DND-41 (cell line): Measurements from ENCODE around the gene NAGPA.

Experiments used
- EZH2 ChIP-seq: IDR thresholded peaks from 3 replicates; pipeline ENCODE4 v1.6.1; 2012; ENCODE audit warnings: borderline replicate concordance, low read depth, mild to moderate bottlenecking, moderate library complexity, low read length, inconsistent platforms; ENCODE audit not compliant: severe bottlenecking
- TF ChIP-seq, protein P1 (sequence below): IDR thresholded peaks from 2 replicates; pipeline ENCODE4 v1.5.1; 2012; ENCODE audit warnings: borderline replicate concordance, low read length, moderate library complexity, mild to moderate bottlenecking; ENCODE audit not compliant: poor library complexity, severe bottlenecking; ENCODE audit errors: extremely low read depth

GRCh38 chr16:4976611-4977145, 57.1 kb downstream of the NAGPA start:
- TF ChIP-seq, protein P1, sequence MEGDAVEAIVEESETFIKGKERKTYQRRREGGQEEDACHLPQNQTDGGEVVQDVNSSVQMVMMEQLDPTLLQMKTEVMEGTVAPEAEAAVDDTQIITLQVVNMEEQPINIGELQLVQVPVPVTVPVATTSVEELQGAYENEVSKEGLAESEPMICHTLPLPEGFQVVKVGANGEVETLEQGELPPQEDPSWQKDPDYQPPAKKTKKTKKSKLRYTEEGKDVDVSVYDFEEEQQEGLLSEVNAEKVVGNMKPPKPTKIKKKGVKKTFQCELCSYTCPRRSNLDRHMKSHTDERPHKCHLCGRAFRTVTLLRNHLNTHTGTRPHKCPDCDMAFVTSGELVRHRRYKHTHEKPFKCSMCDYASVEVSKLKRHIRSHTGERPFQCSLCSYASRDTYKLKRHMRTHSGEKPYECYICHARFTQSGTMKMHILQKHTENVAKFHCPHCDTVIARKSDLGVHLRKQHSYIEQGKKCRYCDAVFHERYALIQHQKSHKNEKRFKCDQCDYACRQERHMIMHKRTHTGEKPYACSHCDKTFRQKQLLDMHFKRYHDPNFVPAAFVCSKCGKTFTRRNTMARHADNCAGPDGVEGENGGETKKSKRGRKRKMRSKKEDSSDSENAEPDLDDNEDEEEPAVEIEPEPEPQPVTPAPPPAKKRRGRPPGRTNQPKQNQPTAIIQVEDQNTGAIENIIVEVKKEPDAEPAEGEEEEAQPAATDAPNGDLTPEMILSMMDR: no peak
- no peak for TF ChIP-seq EZH2
